Testis (tissue), 3 donors: Measurements from ENCODE around the gene PHF3. TPM values are rescaled to one million over a fixed set of nuclear protein-coding genes. Genes with fewer than 3 reads are reported as not detected.

Source experiments
- DNase-seq: peaks from one replicate; pipeline ENCODE4 v3.0.0-alpha.2; 2019
- H3K27ac ChIP-seq, 2 donors: fragments of 200-600 bp; sonication (generic); one replicate each; pipeline ENCODE4 v1.5.1; 2019
- H3K27me3 ChIP-seq: fragments of 200-600 bp; sonication (generic); one replicate; pipeline ENCODE4 v1.5.1; 2019
- H3K36me3 ChIP-seq: fragments of 200-600 bp; sonication (generic); one replicate; pipeline ENCODE4 v1.5.1; 2017; ENCODE audit warnings: low read depth; ENCODE audit errors: missing control alignments
- H3K4me1 ChIP-seq: fragments of 200-600 bp; sonication (generic); one replicate; pipeline ENCODE4 v1.5.1; 2019
- H3K4me3 ChIP-seq, 2 donors: fragments of 200-600 bp; sonication (generic); one replicate each; pipeline ENCODE4 v1.5.1; 2017 to 2019
- H3K9me3 ChIP-seq: fragments of 200-600 bp; sonication (generic); one replicate; pipeline ENCODE4 v1.5.1; 2017
- CTCF ChIP-seq, 3 experiments: fragments of 450-650 bp in 2 of 3; fragments of 200-600 bp in 1 of 3; sonication (generic) in 1 of 3; IDR thresholded peaks; one replicate each; pipeline ENCODE4 v1.5.1; 2016 to 2019; ENCODE audit warnings: antibody characterized with exemption in 3 of 3, mild to moderate bottlenecking in 2 of 3, moderate library complexity in 1 of 3
- POLR2A ChIP-seq: fragments of 450-650 bp; IDR thresholded peaks from one replicate; pipeline ENCODE4 v1.6.1; 2017; ENCODE audit warnings: antibody characterized with exemption, mild to moderate bottlenecking, moderate library complexity
- WGBS, 2 donors: methylation state at CpG; one replicate each; pipeline ENCODE4 v1.1.5; 2018; 5-methylcytosine and 5-hydroxymethylcytosine counted together
- intact Hi-C: fragments of 100-400 bp; cut with DNase I; formaldehyde crosslinking; loops from one replicate; pipeline ENCODE4 v1.15.1; 2023; ENCODE audit warnings: low total_unique reads
- polyA plus RNA-seq: library from polyadenylated mRNA; stranded (reverse); fragments of 350-450 nt; fragmentation: Illumina TruSeq; extraction: RNeasy Lipid Tissue Mini Kit (QIAGEN cat#74804); gene quantifications from one replicate; pipeline ENCODE4 v1.2.3, GENCODE V29; 2014; ENCODE audit warnings: low read depth, low replicate concordance; ENCODE audit not compliant: insufficient read depth
- total RNA-seq, 2 donors: library from RNA; depleted of rRNA; stranded (reverse); fragments of >200 nt; gene quantifications; one replicate each; pipeline ENCODE4 v1.2.3, GENCODE V29; 2016

PHF3 gene
- total and polyA plus RNA-seq, 3 donors from 2014 or later: 18.7 to 82.4 (median 76.1) TPM

GRCh38 chr6:63652980-63653379 is 17.4 kb downstream of the PHF3 start:
- Histone ChIP-seq H3K36me3 (no peaks in the 10 kb centered on the region), H3K4me3 (no peak overlapping the region), H3K27ac (no peak overlapping the region), H3K27me3 (no peaks in the 10 kb centered on the region), H3K4me1 (peaks cover 7% of the 10 kb centered on the region), H3K9me3 (no peaks in the 10 kb centered on the region)
- TF ChIP-seq CTCF (IDR thresholded peaks at IDR 0.05) (no peak), POLR2A (no peak)
- intact Hi-C loops: no loop called here
- DNase-seq: no peak
- 58 to 65% methylated on average over 2 of the region's 2 CpGs for WGBS, 2 donors

GRCh38 chr6:63660757-63661156 is 25.2 kb downstream of the PHF3 start:
- H3K27me3 ChIP-seq: no peaks in the 10 kb centered on the region
- H3K27ac ChIP-seq: no peak overlapping the region
- no peak for TF ChIP-seq POLR2A
- TF ChIP-seq CTCF (IDR thresholded peaks at IDR 0.05): no peak
- H3K9me3 ChIP-seq: no peaks in the 10 kb centered on the region
- H3K36me3 ChIP-seq: no peaks in the 10 kb centered on the region
- WGBS, 2 donors: 50 to 60% methylated on average over 1 of the region's 1 CpG
- intact Hi-C loops: no loop called here
- DNase-seq: no peak
- no peak overlapping the region for H3K4me3 ChIP-seq
- H3K4me1 ChIP-seq: peaks cover 13% of the 10 kb centered on the region

GRCh38 chr6:63661769-63662168 is 26.2 kb downstream of the PHF3 start:
- Histone ChIP-seq H3K27ac (no peak overlapping the region), H3K4me1 (peaks cover 13% of the 10 kb centered on the region), H3K4me3 (no peak overlapping the region), H3K27me3 (no peaks in the 10 kb centered on the region), H3K36me3 (no peaks in the 10 kb centered on the region), H3K9me3 (no peaks in the 10 kb centered on the region)
- TF ChIP-seq CTCF (IDR thresholded peaks at IDR 0.05) (no peak), POLR2A (no peak)
- WGBS, 2 donors: 94 to 97% methylated on average over 5 of the region's 5 CpGs
- DNase-seq: no peak
- intact Hi-C loops: no loop called here

- Histone ChIP-seq H3K27ac (no peak overlapping the region), H3K9me3 (no peaks in the 10 kb centered on the region), H3K4me3 (no peak overlapping the region), H3K4me1 (peaks cover 13% of the 10 kb centered on the region), H3K36me3 (no peaks in the 10 kb centered on the region), H3K27me3 (no peaks in the 10 kb centered on the region)
- intact Hi-C loops: no loop called here
- TF ChIP-seq CTCF (IDR thresholded peaks at IDR 0.05) (no peak), POLR2A (no peak)
- WGBS, 2 donors: 86% methylated on average over 5 of the region's 5 CpGs
- no peak for DNase-seq
Measured at GRCh38 chr6:63663147-63663955, 27.7 kb downstream of the PHF3 start.

- TF ChIP-seq POLR2A: no peak
- TF ChIP-seq CTCF (IDR thresholded peaks at IDR 0.05): no peak
- Histone ChIP-seq H3K4me3 (no peak overlapping the region), H3K27ac (no peak overlapping the region), H3K9me3 (no peaks in the 10 kb centered on the region), H3K4me1 (peaks cover 13% of the 10 kb centered on the region), H3K27me3 (no peaks in the 10 kb centered on the region), H3K36me3 (no peaks in the 10 kb centered on the region)
- DNase-seq: no peak
- intact Hi-C loops: no loop called here
Measured at GRCh38 chr6:63663956-63664281, 28.3 kb downstream of the PHF3 start.
